T-cell (primary cell): ENCODE results near the gene CACNA1E. TPM values are rescaled to one million over a fixed set of nuclear protein-coding genes. Genes with fewer than 3 reads are reported as not detected.

Source experiments
- ATAC-seq, 4 experiments: fragments of 200-7000 bp in 3 of 4; fragments of 150-1000 bp in 1 of 4; cut with Tn5 transposase; replicated peaks in 1 of 4; 1 replicate in 3 of 4; 2 replicates in 1 of 4; pipeline ENCODE4 v1.10.0; 2021; ENCODE audit warnings: moderate library complexity in 3 of 4, mild to moderate bottlenecking in 2 of 4, moderate number of reproducible peaks in 1 of 4
- CTCF ChIA-PET, 2 donors: fragments of 300-600 bp; sonication (Branson Sonifier 250); formaldehyde crosslinking; loops; one replicate each; lab custom pipeline; 2022; ENCODE audit warnings: antibody characterized with exemption in 2 of 2; lab: Charles Lee
- POLR2A ChIA-PET, 2 donors: fragments of 300-600 bp; sonication (Branson Sonifier 250); formaldehyde crosslinking; loops; one replicate each; lab custom pipeline; 2022; ENCODE audit warnings: antibody characterized with exemption in 2 of 2; lab: Charles Lee
- DNase-seq, 35 experiments: peaks; one replicate each; pipeline versions ENCODE4 v3.0.0 to v3.0.0-alpha.2; 2013 to 2023
- H3K27ac ChIP-seq: one replicate; pipeline ENCODE4 v1.5.1; 2013; ENCODE audit warnings: low read length
- H3K27me3 ChIP-seq, 2 experiments: replicated peaks in 1 of 2; 1 replicate in 1 of 2; 2 replicates in 1 of 2; pipeline versions ENCODE4 v1.6.1 to v1.7.0; 2013; ENCODE audit warnings: low read length in 1 of 2, mixed read lengths in 1 of 2; ENCODE audit not compliant: control insufficient read depth in 2 of 2, insufficient read depth in 2 of 2; ENCODE audit errors: extremely low read depth in 1 of 2
- H3K36me3 ChIP-seq, 2 donors: 1 replicate in 1 of 2; 2 replicates in 1 of 2; pipeline versions ENCODE4 v1.6.1 to v1.7.0; 2013; ENCODE audit warnings: low read length in 1 of 2; ENCODE audit not compliant: control insufficient read depth in 2 of 2, insufficient read depth in 1 of 2; ENCODE audit errors: extremely low read depth in 1 of 2
- H3K4me1 ChIP-seq, 2 experiments: 1 replicate in 1 of 2; 2 replicates in 1 of 2; pipeline versions ENCODE4 v1.6.1 to v1.7.0; 2013; ENCODE audit warnings: low read length in 2 of 2, mixed read lengths in 1 of 2; ENCODE audit not compliant: insufficient read depth in 2 of 2, control insufficient read depth in 1 of 2; ENCODE audit errors: extremely low read depth in 1 of 2
- H3K4me3 ChIP-seq, 2 donors: 1 replicate in 1 of 2; 2 replicates in 1 of 2; pipeline versions ENCODE4 v1.5.1 to v1.7.0; 2013; ENCODE audit warnings: mild to moderate bottlenecking in 2 of 2, low read length in 1 of 2, moderate library complexity in 1 of 2; ENCODE audit not compliant: control insufficient read depth in 1 of 2; ENCODE audit errors: extremely low read depth in 1 of 2
- H3K9me3 ChIP-seq: 2 replicates; pipeline ENCODE4 v1.7.0; 2013
- H3K27ac Mint-ChIP-seq, 2 donors: one replicate each; pipeline ENCODE4 v1.8.0; 2020 to 2021; ENCODE audit warnings: mild to moderate bottlenecking in 2 of 2, mixed read lengths in 2 of 2
- H3K27me3 Mint-ChIP-seq, 2 donors: one replicate each; pipeline ENCODE4 v1.8.0; 2021 to 2022; ENCODE audit warnings: mixed read lengths in 2 of 2
- H3K36me3 Mint-ChIP-seq: one replicate; pipeline ENCODE4 v1.8.0; 2021; ENCODE audit warnings: mixed read lengths
- H3K4me1 Mint-ChIP-seq, 3 donors: one replicate each; pipeline ENCODE4 v1.8.0; 2020 to 2022; ENCODE audit warnings: mixed read lengths in 3 of 3, mild to moderate bottlenecking in 1 of 3
- H3K4me3 Mint-ChIP-seq, 3 donors: one replicate each; pipeline ENCODE4 v1.8.0; 2020 to 2022; ENCODE audit warnings: mild to moderate bottlenecking in 3 of 3, mixed read lengths in 3 of 3, moderate library complexity in 3 of 3
- H3K9me3 Mint-ChIP-seq, 3 donors: one replicate each; pipeline ENCODE4 v1.8.0; 2020 to 2022; ENCODE audit warnings: mixed read lengths in 3 of 3
- WGBS: methylation state at CpG from one replicate; pipeline ENCODE4 v1.1.5; 2013; ENCODE audit warnings: missing lambda C conversion rate; ENCODE audit not compliant: insufficient coverage; 5-methylcytosine and 5-hydroxymethylcytosine counted together
- total RNA-seq, 35 experiments: library from RNA in 6 of 35; stranded (reverse) in 6 of 35; fragments of 120-200 nt in 1 of 35; gene quantifications; one replicate each; pipeline versions ENCODE4 v1.2.1 to v1.2.4 and lab custom pipeline; 2013 to 2026

CACNA1E gene
- total RNA-seq, 5 donors from 2014 or later (not counting 1 experiment from before 2014, with no cell fraction given): 0.03 to 0.10 (median 0.03) TPM; not detected in 2

DNA sequence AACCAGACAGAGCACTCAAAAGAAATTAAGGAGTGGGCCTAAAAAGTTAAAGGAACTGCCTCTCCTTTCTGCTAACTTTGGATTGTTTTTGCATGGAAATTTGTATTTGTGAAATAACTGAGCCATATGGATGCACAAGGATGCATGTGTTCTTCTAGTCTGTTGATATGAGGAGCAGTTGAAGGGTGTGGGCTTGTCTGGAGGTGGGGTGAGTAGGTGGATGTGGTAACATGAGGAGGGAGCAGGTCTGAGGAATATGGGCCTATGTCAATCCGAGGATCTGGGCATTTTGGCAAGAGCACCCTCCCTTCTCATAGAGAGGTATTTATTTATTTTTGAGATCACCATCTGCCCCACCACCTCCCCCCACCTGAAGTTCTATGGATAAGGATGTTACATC, 13.4 kb downstream of the CACNA1E start:
- no peaks in the 10 kb centered on the region for H3K9me3 Mint-ChIP-seq
- DNase-seq: no peak
- POLR2A ChIA-PET: no interaction called here
- ATAC-seq: no peak
- no peaks in the 10 kb centered on the region for H3K36me3 Mint-ChIP-seq
- CTCF ChIA-PET: no interaction called here
- H3K9me3 ChIP-seq: no peaks in the 10 kb centered on the region
- H3K4me1 Mint-ChIP-seq: no peaks in the 10 kb centered on the region
- H3K4me1 ChIP-seq: no peaks in the 10 kb centered on the region
- no CpG with 5 or more reads among the region's 1 CpG for WGBS
- no peak overlapping the region for H3K27ac ChIP-seq
- H3K27me3 ChIP-seq: no peaks in the 10 kb centered on the region
- no peak overlapping the region for H3K4me3 Mint-ChIP-seq
- no peak overlapping the region for H3K4me3 ChIP-seq
- H3K36me3 ChIP-seq: no peaks in the 10 kb centered on the region
- peaks cover 19 to 61% of the 10 kb centered on the region in 2 donors for H3K27me3 Mint-ChIP-seq
- no peak overlapping the region for H3K27ac Mint-ChIP-seq

DNA sequence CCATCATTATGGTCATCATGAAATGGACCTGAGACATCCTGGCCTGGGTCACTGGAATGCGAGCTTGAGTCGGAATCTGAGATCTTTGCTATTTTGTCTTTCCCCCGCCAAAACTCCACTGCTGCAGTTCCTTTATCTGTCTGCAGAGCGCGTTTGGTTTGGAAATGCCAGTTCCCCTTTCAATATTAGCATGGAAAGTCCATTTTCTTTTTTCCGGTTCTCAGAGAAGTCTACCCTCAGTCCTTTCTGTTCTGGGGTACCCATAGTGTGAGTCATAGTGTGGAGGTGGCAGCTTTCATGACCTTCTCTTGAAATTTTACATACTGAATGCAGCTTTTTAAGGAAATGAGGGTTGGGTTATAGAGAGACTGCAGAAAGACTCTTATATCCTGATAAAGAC, 14.6 kb downstream of the CACNA1E start:
- 85% methylated on average over 2 of the region's 6 CpGs for WGBS

DNA sequence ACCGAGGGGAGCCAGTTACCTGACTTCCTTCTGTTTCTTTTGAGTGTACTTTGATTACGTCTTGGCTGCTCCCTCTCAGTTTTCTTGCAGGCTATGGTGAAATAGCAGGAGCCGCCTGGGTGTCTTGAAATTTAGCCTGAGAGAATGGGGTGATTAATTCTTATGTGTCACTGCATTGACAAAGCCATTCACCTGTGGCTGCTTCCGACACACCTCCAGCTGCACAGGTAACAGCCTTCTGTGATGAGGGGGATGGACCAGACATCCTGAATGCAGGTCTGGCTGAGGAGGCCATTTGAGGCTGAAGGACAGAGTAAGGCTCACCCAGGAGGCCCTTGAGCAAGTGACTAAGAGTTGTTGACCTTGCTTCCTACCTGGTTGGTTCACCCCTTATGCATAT, 16.5 kb downstream of the CACNA1E start:
- POLR2A ChIA-PET: no interaction called here
- DNase-seq: no peak
- H3K4me3 Mint-ChIP-seq: no peak overlapping the region

More for the DNA sequence above, 14.6 kb downstream of the CACNA1E start:
- H3K4me3 Mint-ChIP-seq: no peak overlapping the region
- Histone ChIP-seq H3K27me3 (no peaks in the 10 kb centered on the region), H3K27ac (no peak overlapping the region), H3K36me3 (no peaks in the 10 kb centered on the region), H3K4me3 (no peak overlapping the region), H3K4me1 (no peaks in the 10 kb centered on the region), H3K9me3 (no peaks in the 10 kb centered on the region)
- H3K36me3 Mint-ChIP-seq: no peaks in the 10 kb centered on the region
- ChIA-PET CTCF (no interaction called here), POLR2A (no interaction called here)
- ATAC-seq (no peak), DNase-seq (no peak)
- H3K4me1 Mint-ChIP-seq: no peaks in the 10 kb centered on the region
- peaks cover 13 to 63% of the 10 kb centered on the region in 2 donors for H3K27me3 Mint-ChIP-seq
- no peak overlapping the region for H3K27ac Mint-ChIP-seq
- no peaks in the 10 kb centered on the region for H3K9me3 Mint-ChIP-seq

DNA sequence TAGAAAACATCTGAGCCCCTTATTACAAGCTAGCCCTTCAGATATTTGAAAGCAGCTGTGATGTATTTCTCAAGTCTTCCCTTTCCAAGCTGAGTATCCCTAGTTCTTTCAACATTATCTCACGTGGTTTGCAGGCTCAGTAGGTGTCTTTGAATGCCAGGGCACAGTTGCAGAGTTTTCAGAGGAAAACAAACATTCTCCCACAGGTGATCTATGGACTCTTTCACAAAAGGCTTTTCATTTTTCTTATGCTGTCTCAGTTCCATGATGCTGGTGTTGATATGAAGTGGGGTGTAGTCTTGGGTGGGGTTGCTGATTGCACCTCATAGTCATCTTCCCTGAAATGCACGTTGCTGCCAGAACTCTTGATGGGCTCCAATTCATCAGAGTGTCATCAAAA, 17.3 kb downstream of the CACNA1E start:
- WGBS: no CpG with 5 or more reads among the region's 2 CpGs
- ATAC-seq: no peak
- H3K36me3 Mint-ChIP-seq: no peaks in the 10 kb centered on the region
- no peak overlapping the region for H3K27ac ChIP-seq
- H3K9me3 ChIP-seq: no peaks in the 10 kb centered on the region
- no peaks in the 10 kb centered on the region for H3K4me1 Mint-ChIP-seq
- no peaks in the 10 kb centered on the region for H3K9me3 Mint-ChIP-seq
- DNase-seq: no peak
- H3K4me3 Mint-ChIP-seq: no peak overlapping the region
- no peaks in the 10 kb centered on the region for H3K27me3 ChIP-seq
- H3K27ac Mint-ChIP-seq: no peak overlapping the region
- H3K36me3 ChIP-seq: no peaks in the 10 kb centered on the region
- no peak overlapping the region for H3K4me3 ChIP-seq
- POLR2A ChIA-PET: no interaction called here
- H3K4me1 ChIP-seq: no peaks in the 10 kb centered on the region
- CTCF ChIA-PET: no interaction called here
- H3K27me3 Mint-ChIP-seq: peaks cover 12 to 66% of the 10 kb centered on the region in 2 donors

More for the DNA sequence above, 16.5 kb downstream of the CACNA1E start:
- no peaks in the 10 kb centered on the region for H3K9me3 Mint-ChIP-seq
- H3K36me3 Mint-ChIP-seq: no peaks in the 10 kb centered on the region
- peaks cover 12 to 66% of the 10 kb centered on the region in 2 donors for H3K27me3 Mint-ChIP-seq
- Histone ChIP-seq H3K27me3 (no peaks in the 10 kb centered on the region), H3K9me3 (no peaks in the 10 kb centered on the region), H3K4me1 (no peaks in the 10 kb centered on the region), H3K27ac (no peak overlapping the region), H3K4me3 (no peak overlapping the region), H3K36me3 (no peaks in the 10 kb centered on the region)
- no peak overlapping the region for H3K27ac Mint-ChIP-seq
- CTCF ChIA-PET: no interaction called here
- H3K4me1 Mint-ChIP-seq: no peaks in the 10 kb centered on the region
- no peak for ATAC-seq
- WGBS: 85% methylated on average over 2 of the region's 4 CpGs

DNA sequence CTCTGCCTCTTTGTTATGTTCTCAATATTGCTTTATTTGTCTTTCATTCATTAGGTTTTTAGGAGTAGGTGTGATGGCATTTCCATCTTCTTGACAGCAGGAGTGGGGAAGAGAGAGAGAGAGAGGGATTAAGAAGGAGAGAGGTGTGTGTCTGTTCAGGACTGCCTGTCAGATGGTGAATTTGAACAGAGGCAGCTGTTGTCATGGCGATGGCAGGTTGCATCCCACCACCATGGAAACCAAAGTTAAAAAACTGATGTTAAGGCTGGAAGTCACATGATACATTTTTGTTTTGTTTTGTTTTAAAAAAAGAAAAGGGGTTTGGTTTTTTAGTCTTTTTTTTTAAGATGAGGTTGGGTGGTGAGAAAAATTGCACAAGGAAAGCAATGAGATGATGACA, 18.3 kb downstream of the CACNA1E start:
- Histone ChIP-seq H3K27me3 (no peaks in the 10 kb centered on the region), H3K9me3 (no peaks in the 10 kb centered on the region), H3K4me1 (no peaks in the 10 kb centered on the region), H3K4me3 (no peak overlapping the region), H3K27ac (no peak overlapping the region), H3K36me3 (no peaks in the 10 kb centered on the region)
- Mint-ChIP-seq H3K27me3 (peaks cover 6 to 61% of the 10 kb centered on the region in 2 donors), H3K4me1 (no peaks in the 10 kb centered on the region), H3K4me3 (no peak overlapping the region), H3K27ac (no peak overlapping the region), H3K9me3 (no peaks in the 10 kb centered on the region), H3K36me3 (no peaks in the 10 kb centered on the region)
- ATAC-seq (no peak), DNase-seq (no peak)
- CTCF ChIA-PET: no interaction called here
- no CpG with 5 or more reads among the region's 1 CpG for WGBS
- POLR2A ChIA-PET: no interaction called here

DNA sequence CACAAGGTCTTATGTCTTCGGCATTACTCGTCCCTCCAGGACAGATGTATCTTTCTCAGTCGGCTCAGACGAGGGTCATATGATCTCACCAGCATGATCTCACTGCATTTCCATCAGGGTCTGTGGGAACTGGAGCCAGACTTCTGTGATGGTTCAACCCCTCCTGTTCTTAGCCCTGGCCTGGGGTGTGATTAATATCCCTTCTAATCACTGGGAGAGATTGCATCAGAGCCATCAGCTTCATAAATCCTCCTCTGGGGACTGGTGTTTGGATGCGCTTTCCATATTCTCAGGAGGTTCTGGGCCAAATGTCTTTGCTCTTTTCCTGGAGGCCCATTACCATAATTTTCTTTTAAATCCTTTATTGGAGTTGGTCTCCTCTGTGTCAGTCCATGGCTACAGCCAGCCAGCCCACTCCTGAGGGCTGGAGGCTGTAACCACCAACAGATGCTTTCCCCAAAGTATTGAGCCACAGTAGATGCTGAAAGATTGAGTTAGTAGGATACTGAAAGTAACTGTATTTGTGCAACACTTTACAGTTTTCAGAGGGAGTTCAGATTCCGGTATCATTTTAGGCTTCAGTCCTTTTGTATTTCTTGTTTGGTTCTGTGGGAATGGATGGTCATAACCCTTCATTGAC, 20.0 kb downstream of the CACNA1E start:
- Mint-ChIP-seq H3K27me3 (peaks cover 2 to 45% of the 10 kb centered on the region in 2 donors), H3K4me1 (no peaks in the 10 kb centered on the region), H3K27ac (no peak overlapping the region), H3K4me3 (no peak overlapping the region), H3K36me3 (no peaks in the 10 kb centered on the region), H3K9me3 (no peaks in the 10 kb centered on the region)
- Histone ChIP-seq H3K36me3 (no peaks in the 10 kb centered on the region), H3K27me3 (peaks cover 0 to under 1% of the 10 kb centered on the region in 2 experiments), H3K9me3 (no peaks in the 10 kb centered on the region), H3K27ac (no peak overlapping the region), H3K4me1 (no peaks in the 10 kb centered on the region), H3K4me3 (no peak overlapping the region)
- ATAC-seq: no peak
- no peak for DNase-seq
- CTCF ChIA-PET: no interaction called here
- 100% methylated on average over 1 of the region's 6 CpGs for WGBS
- POLR2A ChIA-PET: no interaction called here
